ENCODE measurements around the gene ITPKB. TPM values are rescaled to one million over a fixed set of nuclear protein-coding genes. Genes with fewer than 3 reads are reported as not detected.

Gene ITPKB
- total RNA-seq, 1 experiment from 2014 or later, result 17.7 TPM

GRCh38 chr1:226643611-226644540, 95.2 kb downstream of the ITPKB start:
- BruUV-seq (replicated peaks), result no TSS peak
- Histone ChIP-seq H3K4me1 (ENCODE audit: insufficient read depth, low read length) (peaks cover 37% of the 10 kb centered on the region), H3K4me3 (ENCODE audit: low read length) (no peak overlapping the region), H3K27me3 (ENCODE audit: low read length) (no peaks in the 10 kb centered on the region), H3F3A (ENCODE audit: low read length, unreplicated experiment) (no peaks in the 10 kb centered on the region), H3K9me3 (ENCODE audit: low read length) (no peaks in the 10 kb centered on the region), H3K27ac (ENCODE audit: low read length) (peak overlapping the region; percentile 24), H3K4me2 (ENCODE audit: low read length) (peak overlapping the region; percentile 49), H3K9me2 (replicated peaks; ENCODE audit: low read length) (no peaks in the 10 kb centered on the region), H4K20me1 (ENCODE audit: low read length) (no peaks in the 10 kb centered on the region), H3K9ac (ENCODE audit: low read length) (no peak overlapping the region), H2AFZ (ENCODE audit: low read length) (no peak overlapping the region), H3K36me3 (ENCODE audit: low read depth, low read length) (0 out of 2 replicates have a peak, but pooled peaks cover 3% of the 10 kb centered on the region), H3K79me2 (ENCODE audit: low read length) (no peaks in the 10 kb centered on the region)
- CTCF ChIA-PET, result no interaction called here
- ATAC-seq, result no peak
- no peak for DNase-seq
- intact Hi-C loops (cut with micrococcal nuclease), result no loop called here
- TF ChIP-seq CTCF (conservative IDR thresholded peaks at IDR 0.05; ENCODE audit: low read depth, low read length), result no peak
- no peak for TF ChIP-seq EZH2phosphoT487 (IDR thresholded peaks at IDR 0.05; ENCODE audit: borderline replicate concordance, low read length)
- TF ChIP-seq EZH2 (IDR thresholded peaks at IDR 0.05; ENCODE audit: low read length, unreplicated experiment), result no peak
- POLR2A ChIA-PET (ENCODE audit: unreplicated experiment), result no interaction called here

- peak overlapping the region; percentile 24 for H3K27ac ChIP-seq (ENCODE audit: low read length)
- ATAC-seq, result peak; percentile 75
Observed at GRCh38 chr1:226643177-226643576, 95.9 kb downstream of the ITPKB start.

More at GRCh38 chr1:226643177-226643576, 95.9 kb downstream of the ITPKB start:
- peak; percentile 88 for DNase-seq
- intact Hi-C loops (cut with micrococcal nuclease), result no loop called here
- CTCF ChIA-PET, result no interaction called here
- Histone ChIP-seq H3K4me1 (ENCODE audit: insufficient read depth, low read length) (peaks cover 37% of the 10 kb centered on the region), H3K36me3 (ENCODE audit: low read depth, low read length) (0 out of 2 replicates have a peak, but pooled peaks cover 3% of the 10 kb centered on the region), H3K27me3 (ENCODE audit: low read length) (no peaks in the 10 kb centered on the region), H2AFZ (ENCODE audit: low read length) (no peak overlapping the region), H3K9me2 (replicated peaks; ENCODE audit: low read length) (no peaks in the 10 kb centered on the region), H3K4me2 (ENCODE audit: low read length) (peak overlapping the region; percentile 49), H3F3A (ENCODE audit: low read length, unreplicated experiment) (no peaks in the 10 kb centered on the region), H3K9me3 (ENCODE audit: low read length) (no peaks in the 10 kb centered on the region), H4K20me1 (ENCODE audit: low read length) (no peaks in the 10 kb centered on the region), H3K79me2 (ENCODE audit: low read length) (no peaks in the 10 kb centered on the region), H3K9ac (ENCODE audit: low read length) (no peak overlapping the region; the same call in 1 of the 2 replicates), H3K4me3 (ENCODE audit: low read length) (no peak overlapping the region)
- TF ChIP-seq EZH2phosphoT487 (IDR thresholded peaks at IDR 0.05; ENCODE audit: borderline replicate concordance, low read length) (no peak), EZH2 (IDR thresholded peaks at IDR 0.05; ENCODE audit: low read length, unreplicated experiment) (no peak), CTCF (conservative IDR thresholded peaks at IDR 0.05; ENCODE audit: low read depth, low read length) (no peak)
- POLR2A ChIA-PET (ENCODE audit: unreplicated experiment), result no interaction called here
- BruUV-seq (replicated peaks), result no TSS peak

Measured in PC-3 (cell line).